K562 (cell line): ENCODE measurements around the gene PRDM15. TPM values are rescaled to one million over a fixed set of nuclear protein-coding genes. Genes with fewer than 3 reads are reported as not detected.

ENCODE experiments used
- ATAC-seq: fragments of 200-7000 bp; cut with Tn5 transposase; 3 replicates; pipeline ENCODE4 v1.9.1; 2020; ENCODE audit warnings: moderate library complexity
- BruUV-seq: library from RNA; stranded (reverse); fragments of 400-500 nt; replicated peaks from 2 replicates; lab custom pipeline; 2021; lab: Mats Ljungman, UMichigan
- CTCF ChIA-PET: fragments of 300-600 bp; formaldehyde crosslinking; extraction: SDS; loops from one replicate; lab custom pipeline; 2021; ENCODE audit warnings: low intra/inter-chr PET ratio; lab: Yijun Ruan, JAX
- POLR2A ChIA-PET: fragments of 300-600, 350-650 bp; sonication (Branson Sonifier 250); formaldehyde crosslinking; extraction: SDS; loops from one replicate; lab custom pipeline; 2021; ENCODE audit warnings: antibody characterized with exemption, inconsistent platforms; lab: Yijun Ruan, JAX
- DNase-seq, 4 experiments: peaks; one replicate each; pipeline versions ENCODE4 v3.0.0 to v3.0.0-alpha.2; 2011 to 2018; ENCODE audit warnings: low spot score in 3 of 4, mixed read lengths in 3 of 4; ENCODE audit errors: extremely low read depth in 1 of 4
- FAIRE-seq: peaks from 2 replicates; lab custom pipeline; 2011; peaks lifted over from hg19 to GRCh38; lab: Jason Lieb, UNC
- H2AFZ ChIP-seq: 2 replicates; pipeline ENCODE4 v1.6.0; 2011; ENCODE audit warnings: low read depth, low read length, control low read depth, inconsistent platforms
- H3K27ac ChIP-seq: fragments of 200-600 bp; 3 replicates; pipeline ENCODE4 v1.8.0; 2011; ENCODE audit warnings: low read depth, mild to moderate bottlenecking, control low read depth, inconsistent platforms, low read length, moderate library complexity, mixed read lengths; ENCODE audit errors: extremely low read depth
- H3K27me3 ChIP-seq, 2 experiments: fragments of 300-600 bp in 1 of 2; 2 replicates in 1 of 2; 3 replicates in 1 of 2; pipeline versions ENCODE4 v1.6.0 to v1.8.0; 2011; ENCODE audit warnings: inconsistent platforms in 2 of 2, low read length in 2 of 2, mild to moderate bottlenecking in 1 of 2, mixed read lengths in 1 of 2, moderate library complexity in 1 of 2; ENCODE audit not compliant: control insufficient read depth in 2 of 2, insufficient read depth in 2 of 2
- H3K36me3 ChIP-seq: fragments of 300-600 bp; 3 replicates; pipeline ENCODE4 v1.8.0; 2011; ENCODE audit warnings: mild to moderate bottlenecking, low read length, inconsistent platforms; ENCODE audit not compliant: control insufficient read depth, insufficient read depth
- H3K4me1 ChIP-seq, 2 experiments: fragments of 200-600 bp in 1 of 2; replicated peaks in 1 of 2; 2 replicates in 1 of 2; 3 replicates in 1 of 2; pipeline versions ENCODE4 v1.5.1 to v1.8.0; 2011; ENCODE audit warnings: inconsistent platforms in 2 of 2, low read length in 2 of 2, mild to moderate bottlenecking in 1 of 2, mixed read lengths in 1 of 2, moderate library complexity in 1 of 2; ENCODE audit not compliant: control insufficient read depth in 2 of 2, insufficient read depth in 2 of 2
- H3K4me2 ChIP-seq: 2 replicates; pipeline ENCODE4 v1.6.1; 2011; ENCODE audit warnings: low read length, control low read depth, inconsistent platforms, mixed read lengths; ENCODE audit not compliant: insufficient read depth
- H3K4me3 ChIP-seq: fragments of 200-600 bp; sonication (generic), shearing (Covaris generic); 2 replicates; pipeline ENCODE4 v1.5.1; 2016; ENCODE audit warnings: control low read depth, inconsistent platforms
- H3K79me2 ChIP-seq: fragments of 200-600 bp; 3 replicates; pipeline ENCODE4 v1.8.0; 2011; ENCODE audit warnings: low read length, inconsistent platforms; ENCODE audit not compliant: control insufficient read depth, insufficient read depth
- H3K9ac ChIP-seq, 2 experiments: 2 replicates each; pipeline versions ENCODE4 v1.6.0 to v1.6.1; 2011; ENCODE audit warnings: low read depth in 2 of 2, low read length in 2 of 2, control low read depth in 1 of 2, inconsistent platforms in 1 of 2, mild to moderate bottlenecking in 1 of 2, mixed read lengths in 1 of 2; ENCODE audit not compliant: insufficient read depth in 1 of 2
- H3K9me1 ChIP-seq: one replicate; pipeline ENCODE4 v1.6.0; 2011; ENCODE audit warnings: inconsistent platforms, mild to moderate bottlenecking, low read length, moderate library complexity; ENCODE audit not compliant: control insufficient read depth, insufficient read depth
- H3K9me3 ChIP-seq: replicated peaks from 2 replicates; pipeline ENCODE4 v1.5.1; 2011; ENCODE audit warnings: low read depth, low read length, inconsistent platforms; ENCODE audit not compliant: control insufficient read depth, insufficient read depth
- H4K20me1 ChIP-seq: replicated peaks from 2 replicates; pipeline ENCODE4 v1.6.1; 2011; ENCODE audit warnings: low read length, inconsistent platforms, mixed read lengths; ENCODE audit not compliant: control insufficient read depth, insufficient read depth
- ARID1B ChIP-seq: fragments of 450-650 bp; IDR thresholded peaks from 2 replicates; pipeline ENCODE4 v1.6.1; 2016; ENCODE audit warnings: antibody characterized with exemption, mild to moderate bottlenecking, inconsistent platforms
- CBX1 ChIP-seq: sonication (generic); IDR thresholded peaks from 2 replicates; pipeline ENCODE4 v1.6.1; 2016; ENCODE audit warnings: antibody characterized with exemption, low read depth, mild to moderate bottlenecking
- CSDE1 ChIP-seq, 2 experiments: fragments of 450-650 bp; IDR thresholded peaks; 2 replicates each; pipeline ENCODE4 v1.6.1; 2016; ENCODE audit warnings: mild to moderate bottlenecking in 1 of 2
- EZH2 ChIP-seq: IDR thresholded peaks from 2 replicates; pipeline ENCODE4 v1.6.1; 2012; ENCODE audit warnings: low read depth, mild to moderate bottlenecking, inconsistent platforms, low read length, borderline replicate concordance
- GATAD2B ChIP-seq: fragments of 450-650 bp; IDR thresholded peaks from 2 replicates; pipeline ENCODE4 v1.6.1; 2017; ENCODE audit warnings: mild to moderate bottlenecking, borderline replicate concordance
- ZNF133 ChIP-seq: fragments of 250-450 bp; sonication (Bioruptor Pico); IDR thresholded peaks from 2 replicates; pipeline ENCODE4 v1.4.0; 2020; ENCODE audit warnings: mild to moderate bottlenecking
- ZNF3 ChIP-seq: fragments of 250-450 bp; sonication (Bioruptor Pico); IDR thresholded peaks from 2 replicates; pipeline ENCODE4 v1.5.0; 2021; ENCODE audit warnings: mild to moderate bottlenecking, moderate library complexity
- WGBS: fragments of 100-300 bp; shearing (Covaris generic); methylation state at CpG from one replicate; pipeline ENCODE4 v1.1.6; 2016; ENCODE audit warnings: low coverage, mixed read lengths; ENCODE audit not compliant: insufficient coverage; ENCODE audit errors: missing lambda C conversion rate; 5-methylcytosine and 5-hydroxymethylcytosine counted together
- in situ Hi-C: fragments of 300-500 bp; cut with MboI; formaldehyde crosslinking; loops from 4 replicates; pipeline ENCODE4 v1.15.0; 2018; ENCODE audit warnings: inconsistent platforms, mixed read lengths
- intact Hi-C: fragments of 100-400 bp; cut with micrococcal nuclease; formaldehyde crosslinking; loops from 2 replicates; pipeline ENCODE4 v1.14.2; 2022
- polyA plus RNA-seq, 8 experiments: library from polyadenylated mRNA; depleted of rRNA in 4 of 8; stranded (reverse) in 5 of 8; unstranded in 3 of 8; fragments of >200 nt; fragmentation: Nextera tagmentation in 2 of 8; fragmentation: Illumina TruSeq in 1 of 8; extraction: Ambion mirVana in 2 of 8; extraction: Trizol in 1 of 8; gene quantifications; 2 replicates each; pipeline versions ENCODE4 v1.2.1 to v1.2.3, GENCODE V29; 2011 to 2014; ENCODE audit warnings: inconsistent platforms in 1 of 8, missing spikeins in 1 of 8
- total RNA-seq, 7 experiments: library from RNA; depleted of rRNA in 6 of 7; stranded (reverse); fragments of >200 nt in 6 of 7; fragmentation: Illumina TruSeq in 2 of 7; extraction: Trizol in 2 of 7; gene quantifications; 2 replicates each; pipeline versions ENCODE4 v1.2.1 to v1.2.3, GENCODE V29; 2011 to 2021; ENCODE audit warnings: low replicate concordance in 1 of 7
- TF ChIP-seq, protein P1 (sequence below), 2 experiments: fragments of 450-650 bp; formaldehyde crosslinking in 1 of 2; IDR thresholded peaks; 2 replicates each; pipeline versions ENCODE4 v1.4.0 to v1.6.1; 2014 to 2020; ENCODE audit warnings: mild to moderate bottlenecking in 2 of 2, borderline replicate concordance in 1 of 2, low read depth in 1 of 2

Gene PRDM15
- total and polyA plus RNA-seq, 9 of the 15 experiments (the other 6 are each of a cell fraction or from before 2014, with no cell fraction given): 0.93 to 9.2 (median 6.2) TPM

DNA sequence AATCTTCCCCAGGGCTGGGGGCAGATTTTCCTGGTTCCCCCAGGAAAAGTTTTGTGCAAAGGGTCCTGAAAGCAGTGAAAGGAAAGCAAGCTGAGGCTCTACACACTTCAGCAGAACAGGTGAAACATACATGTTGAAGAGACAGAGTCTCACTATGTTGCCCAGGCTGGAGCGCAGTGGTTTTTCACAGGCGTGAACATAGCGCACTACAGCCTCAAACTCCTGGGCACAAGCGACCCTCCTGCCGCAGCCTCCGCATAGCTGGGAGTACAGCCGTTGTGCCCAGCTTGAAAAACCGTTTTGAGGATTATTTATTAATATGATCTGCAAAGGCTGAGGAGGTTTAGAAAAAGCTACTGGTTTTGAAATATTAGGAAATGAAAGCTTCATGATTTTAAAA lies 11.8 kb downstream of the PRDM15 start:
- BruUV-seq: no TSS peak

More for the DNA sequence above, 11.8 kb downstream of the PRDM15 start:
- no peaks in the 10 kb centered on the region for H4K20me1 ChIP-seq
- 87% methylated on average over 8 of the region's 8 CpGs for WGBS
- no peaks in the 10 kb centered on the region for H3K9me1 ChIP-seq
- H3K36me3 ChIP-seq: no peaks in the 10 kb centered on the region
- H3K4me2 ChIP-seq: no peak overlapping the region
- DNase-seq (no peak), ATAC-seq (no peak), FAIRE-seq (no peak)
- H3K9me3 ChIP-seq: no peaks in the 10 kb centered on the region
- intact Hi-C loops (no loop called here), in situ Hi-C loops (no loop called here)
- peaks cover 11% of the 10 kb centered on the region; the same call in 2 of the 3 replicates for H3K79me2 ChIP-seq
- TF ChIP-seq ZNF3 (CRISPR knock-in tag): no peak
- TF ChIP-seq, protein P1, sequence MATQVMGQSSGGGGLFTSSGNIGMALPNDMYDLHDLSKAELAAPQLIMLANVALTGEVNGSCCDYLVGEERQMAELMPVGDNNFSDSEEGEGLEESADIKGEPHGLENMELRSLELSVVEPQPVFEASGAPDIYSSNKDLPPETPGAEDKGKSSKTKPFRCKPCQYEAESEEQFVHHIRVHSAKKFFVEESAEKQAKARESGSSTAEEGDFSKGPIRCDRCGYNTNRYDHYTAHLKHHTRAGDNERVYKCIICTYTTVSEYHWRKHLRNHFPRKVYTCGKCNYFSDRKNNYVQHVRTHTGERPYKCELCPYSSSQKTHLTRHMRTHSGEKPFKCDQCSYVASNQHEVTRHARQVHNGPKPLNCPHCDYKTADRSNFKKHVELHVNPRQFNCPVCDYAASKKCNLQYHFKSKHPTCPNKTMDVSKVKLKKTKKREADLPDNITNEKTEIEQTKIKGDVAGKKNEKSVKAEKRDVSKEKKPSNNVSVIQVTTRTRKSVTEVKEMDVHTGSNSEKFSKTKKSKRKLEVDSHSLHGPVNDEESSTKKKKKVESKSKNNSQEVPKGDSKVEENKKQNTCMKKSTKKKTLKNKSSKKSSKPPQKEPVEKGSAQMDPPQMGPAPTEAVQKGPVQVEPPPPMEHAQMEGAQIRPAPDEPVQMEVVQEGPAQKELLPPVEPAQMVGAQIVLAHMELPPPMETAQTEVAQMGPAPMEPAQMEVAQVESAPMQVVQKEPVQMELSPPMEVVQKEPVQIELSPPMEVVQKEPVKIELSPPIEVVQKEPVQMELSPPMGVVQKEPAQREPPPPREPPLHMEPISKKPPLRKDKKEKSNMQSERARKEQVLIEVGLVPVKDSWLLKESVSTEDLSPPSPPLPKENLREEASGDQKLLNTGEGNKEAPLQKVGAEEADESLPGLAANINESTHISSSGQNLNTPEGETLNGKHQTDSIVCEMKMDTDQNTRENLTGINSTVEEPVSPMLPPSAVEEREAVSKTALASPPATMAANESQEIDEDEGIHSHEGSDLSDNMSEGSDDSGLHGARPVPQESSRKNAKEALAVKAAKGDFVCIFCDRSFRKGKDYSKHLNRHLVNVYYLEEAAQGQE (IDR thresholded peaks at IDR 0.05; ENCODE audit: borderline replicate concordance): no peak
- TF ChIP-seq, protein P1 (CRISPR knock-in tag; IDR thresholded peaks at IDR 0.05; ENCODE audit: low read depth): no peak
- no peak for TF ChIP-seq ARID1B
- no peak for TF ChIP-seq CSDE1 (IDR thresholded peaks at IDR 0.05)
- TF ChIP-seq EZH2: no peak
- TF ChIP-seq CBX1: no peak
- no peak for TF ChIP-seq GATAD2B
- TF ChIP-seq ZNF133 (CRISPR knock-in tag): no peak
- H3K27ac ChIP-seq: no peak overlapping the region
- no peaks in the 10 kb centered on the region for H3K27me3 ChIP-seq
- peak overlapping the region in 1 of 2 experiments; percentile 38; a peak in 1 of 4 replicates for H3K9ac ChIP-seq
- ChIA-PET POLR2A (interaction anchor here (0.6 to 1.6 kb wide), 2 partner anchors 10 to 20 kb away, joined by 3 to 7 read pairs; no protein-coding TSS in a partner anchor), CTCF (no interaction called here)
- H3K4me1 ChIP-seq: peaks cover 18 to 22% of the 10 kb centered on the region in 2 experiments; a peak in 4 of 5 replicates
- H3K4me3 ChIP-seq: no peak overlapping the region
- H2AFZ ChIP-seq: no peak overlapping the region
